H1 (cell line): ENCODE data around the gene PSMC1. TPM values are rescaled to one million over a fixed set of nuclear protein-coding genes. Genes with fewer than 3 reads are reported as not detected.

ENCODE experiments used
- CTCF ChIA-PET: fragments of 300-600 bp; sonication (Branson Sonifier 250); formaldehyde crosslinking; loops from one replicate; lab custom pipeline; 2021; ENCODE audit not compliant: partially characterized antibody; lab: Charles Lee
- POLR2A ChIA-PET: fragments of 300-600 bp; sonication (Branson Sonifier 250); formaldehyde crosslinking; loops from one replicate; lab custom pipeline; 2021; ENCODE audit warnings: inconsistent platforms; ENCODE audit not compliant: partially characterized antibody; lab: Charles Lee
- DNase-seq, 2 experiments: peaks; one replicate each; pipeline versions ENCODE4 v3.0.0 to v3.0.0-alpha.2; 2010 to 2022; ENCODE audit warnings: low spot score in 2 of 2, low read depth in 1 of 2, mixed read lengths in 1 of 2
- FAIRE-seq: peaks from 2 replicates; lab custom pipeline; 2011; peaks lifted over from hg19 to GRCh38; lab: Jason Lieb, UNC
- H2AFZ ChIP-seq: 2 replicates; pipeline ENCODE4 v1.8.1; 2012; ENCODE audit warnings: low read length, inconsistent platforms
- H2AK5ac ChIP-seq: 2 replicates; pipeline ENCODE4 v1.6.1; 2013; ENCODE audit warnings: low read depth, low read length
- H2BK120ac ChIP-seq: replicated peaks from 2 replicates; pipeline ENCODE3; 2013; ENCODE audit warnings: low read depth, low read length, inconsistent platforms
- H2BK12ac ChIP-seq: 2 replicates; pipeline ENCODE4 v1.6.1; 2013; ENCODE audit warnings: low read depth, low read length
- H2BK15ac ChIP-seq: 2 replicates; pipeline ENCODE4 v1.6.1; 2013; ENCODE audit warnings: low read length
- H2BK20ac ChIP-seq: 2 replicates; pipeline ENCODE4 v1.6.1; 2013; ENCODE audit warnings: low read length
- H2BK5ac ChIP-seq: 2 replicates; pipeline ENCODE4 v1.6.1; 2013; ENCODE audit warnings: low read depth, low read length
- H3K14ac ChIP-seq: 2 replicates; pipeline ENCODE4 v1.6.1; 2013; ENCODE audit warnings: inconsistent platforms; ENCODE audit not compliant: insufficient read length
- H3K18ac ChIP-seq: 2 replicates; pipeline ENCODE4 v1.6.1; 2013; ENCODE audit warnings: low read length; ENCODE audit errors: extremely low read depth
- H3K23ac ChIP-seq: 2 replicates; pipeline ENCODE4 v1.6.1; 2013; ENCODE audit warnings: inconsistent platforms; ENCODE audit not compliant: insufficient read length
- H3K23me2 ChIP-seq: 2 replicates; pipeline ENCODE4 v1.6.1; 2013; ENCODE audit warnings: low read depth, low read length
- H3K27ac ChIP-seq: 2 replicates; pipeline ENCODE4 v1.6.1; 2011; ENCODE audit warnings: low read depth, low read length, inconsistent platforms
- H3K27me3 ChIP-seq, 4 experiments: replicated peaks in 1 of 4; 1 replicate in 1 of 4; 2 replicates in 3 of 4; pipeline versions ENCODE4 v1.6.1 to v1.8.1; 2011 to 2013; ENCODE audit warnings: low read length in 3 of 4, mild to moderate bottlenecking in 3 of 4, inconsistent platforms in 2 of 4, mixed read lengths in 2 of 4, moderate library complexity in 1 of 4; ENCODE audit not compliant: control insufficient read depth in 3 of 4, insufficient read depth in 3 of 4; ENCODE audit errors: extremely low read depth in 1 of 4
- H3K36me3 ChIP-seq, 4 experiments: 2 replicates each; pipeline versions ENCODE4 v1.6.1 to v1.8.1; 2011 to 2013; ENCODE audit warnings: mild to moderate bottlenecking in 4 of 4, low read length in 3 of 4, moderate library complexity in 2 of 4, control low read depth in 1 of 4, inconsistent platforms in 1 of 4; ENCODE audit not compliant: insufficient read depth in 4 of 4, control insufficient read depth in 2 of 4
- H3K4ac ChIP-seq: replicated peaks from 2 replicates; pipeline ENCODE3; 2013; ENCODE audit warnings: low read length, low read depth, mixed read lengths, inconsistent platforms; ENCODE audit not compliant: insufficient read length
- H3K4me1 ChIP-seq, 4 experiments: replicated peaks in 1 of 4; 1 replicate in 1 of 4; 2 replicates in 3 of 4; pipeline versions ENCODE4 v1.6.1 to v1.8.1; 2011 to 2013; ENCODE audit warnings: low read length in 3 of 4, inconsistent platforms in 2 of 4, mixed read lengths in 1 of 4; ENCODE audit not compliant: insufficient read depth in 4 of 4, control insufficient read depth in 3 of 4
- H3K4me2 ChIP-seq, 2 experiments: 2 replicates each; pipeline versions ENCODE4 v1.6.1 to v1.8.1; 2011 to 2013; ENCODE audit warnings: low read depth in 2 of 2, low read length in 2 of 2, control low read depth in 1 of 2, inconsistent platforms in 1 of 2, mild to moderate bottlenecking in 1 of 2; ENCODE audit not compliant: insufficient read depth in 1 of 2
- H3K4me3 ChIP-seq, 4 experiments: fragments of 200-600, 300-600 bp in 1 of 4; sonication (generic), shearing (Covaris generic), sonication (Bioruptor Twin) in 1 of 4; 2 replicates each; pipeline versions ENCODE4 v1.5.1 to v1.8.1; 2011 to 2016; ENCODE audit warnings: low read length in 4 of 4, low read depth in 3 of 4, control low read depth in 2 of 4, inconsistent platforms in 2 of 4, mild to moderate bottlenecking in 2 of 4, mixed read lengths in 1 of 4, moderate library complexity in 1 of 4; ENCODE audit not compliant: insufficient read depth in 2 of 4; ENCODE audit errors: extremely low read depth in 1 of 4
- H3K56ac ChIP-seq: replicated peaks from 2 replicates; pipeline ENCODE3; 2013; ENCODE audit warnings: low read depth, mild to moderate bottlenecking, mixed read lengths, low read length, inconsistent platforms; ENCODE audit not compliant: insufficient read length
- H3K79me1 ChIP-seq: 2 replicates; pipeline ENCODE4 v1.6.1; 2013; ENCODE audit warnings: low read depth, low read length, control low read depth
- H3K79me2 ChIP-seq, 2 experiments: 2 replicates each; pipeline versions ENCODE4 v1.6.1 to v1.8.1; 2012 to 2013; ENCODE audit warnings: low read length in 2 of 2, mild to moderate bottlenecking in 2 of 2, inconsistent platforms in 1 of 2; ENCODE audit not compliant: insufficient read depth in 2 of 2, control insufficient read depth in 1 of 2
- H3K9ac ChIP-seq, 4 experiments: replicated peaks in 1 of 4; 1 replicate in 1 of 4; 2 replicates in 3 of 4; pipeline versions ENCODE4 v1.6.1 to v1.8.1; 2011 to 2013; ENCODE audit warnings: low read depth in 3 of 4, low read length in 3 of 4, control low read depth in 2 of 4, mild to moderate bottlenecking in 2 of 4, moderate library complexity in 2 of 4, inconsistent platforms in 1 of 4; ENCODE audit errors: extremely low read depth in 1 of 4
- H3K9me3 ChIP-seq, 2 experiments: 2 replicates each; pipeline versions ENCODE4 v1.6.1 to v1.8.1; 2012 to 2013; ENCODE audit warnings: mild to moderate bottlenecking in 2 of 2, moderate library complexity in 2 of 2, control low read depth in 1 of 2, inconsistent platforms in 1 of 2, low read depth in 1 of 2, low read length in 1 of 2, mixed read lengths in 1 of 2; ENCODE audit not compliant: insufficient read depth in 2 of 2
- H4K20me1 ChIP-seq, 2 experiments: replicated peaks in 1 of 2; 2 replicates each; pipeline versions ENCODE3 to v1.8.1; 2011 to 2013; ENCODE audit warnings: inconsistent platforms in 2 of 2, low read length in 2 of 2, mild to moderate bottlenecking in 1 of 2; ENCODE audit not compliant: insufficient read depth in 2 of 2, control insufficient read depth in 1 of 2
- H4K5ac ChIP-seq: 2 replicates; pipeline ENCODE4 v1.6.1; 2013; ENCODE audit warnings: low read length, low read depth, mixed read lengths, inconsistent platforms; ENCODE audit not compliant: insufficient read length
- H4K8ac ChIP-seq: 2 replicates; pipeline ENCODE4 v1.8.0; 2013; ENCODE audit warnings: mild to moderate bottlenecking, moderate library complexity, low read length, inconsistent platforms; ENCODE audit not compliant: insufficient read depth; ENCODE audit errors: extremely low read depth
- H4K91ac ChIP-seq: replicated peaks from 2 replicates; pipeline ENCODE3; 2013; ENCODE audit warnings: low read length, mixed read lengths, inconsistent platforms; ENCODE audit not compliant: insufficient read length
- CHD1 ChIP-seq: IDR thresholded peaks from 2 replicates; pipeline ENCODE4 v1.6.1; 2012; ENCODE audit warnings: low read depth, low read length, improper control_type of control experiment
- HDAC2 ChIP-seq, 2 experiments: fragments of 300-600 bp in 1 of 2; sonication (generic) in 1 of 2; IDR thresholded peaks; 2 replicates each; pipeline ENCODE4 v1.6.1; 2011 to 2012; ENCODE audit warnings: low read depth in 2 of 2, low read length in 2 of 2, mild to moderate bottlenecking in 2 of 2, moderate library complexity in 2 of 2, borderline replicate concordance in 1 of 2, inconsistent platforms in 1 of 2
- KDM4A ChIP-seq: IDR thresholded peaks from one replicate; pipeline ENCODE4 v1.7.1; 2012; ENCODE audit warnings: low read depth, mild to moderate bottlenecking, moderate library complexity, low read length, inconsistent platforms; ENCODE audit not compliant: severe bottlenecking
- POLR2AphosphoS5 ChIP-seq: IDR thresholded peaks from 2 replicates; pipeline ENCODE4 v1.6.1; 2011; ENCODE audit warnings: low read depth, low read length
- RAD21 ChIP-seq, 2 experiments: IDR thresholded peaks in 1 of 2; conservative IDR thresholded peaks in 1 of 2; 2 replicates each; pipeline ENCODE4 v1.6.1; 2011; ENCODE audit warnings: low read depth in 2 of 2, low read length in 2 of 2, improper control_type of control experiment in 1 of 2, inconsistent platforms in 1 of 2, mild to moderate bottlenecking in 1 of 2, moderate library complexity in 1 of 2
- WGBS, 2 experiments: shearing (Covaris generic) in 1 of 2; methylation state at CpG; one replicate each; pipeline versions ENCODE4 v1.1.6 to v1.1.7; 2013 to 2015; ENCODE audit warnings: low lambda C conversion rate in 2 of 2, mixed read lengths in 2 of 2, inconsistent platforms in 1 of 2, low coverage in 1 of 2, missing lambda C conversion rate in 1 of 2; ENCODE audit not compliant: insufficient replicate concordance in 2 of 2, insufficient coverage in 1 of 2, insufficient read length in 1 of 2; ENCODE audit errors: extremely low coverage in 1 of 2, missing lambda C conversion rate in 1 of 2; 5-methylcytosine and 5-hydroxymethylcytosine counted together
- polyA plus RNA-seq, 7 experiments: library from polyadenylated mRNA; depleted of rRNA in 3 of 7; stranded (reverse) in 5 of 7; unstranded in 2 of 7; fragments of >200 nt in 5 of 7; fragments of 200-250 nt in 2 of 7; gene quantifications; 1 replicate in 5 of 7; 2 replicates in 1 of 7; 4 replicates in 1 of 7; pipeline versions ENCODE4 v1.2.1 to v1.2.3, GENCODE V29; 2011 to 2013; ENCODE audit warnings: missing spikeins in 2 of 7, mixed read lengths in 2 of 7
- total RNA-seq: library from RNA; stranded (reverse); fragmentation: NEBNext Ultra II Directional; extraction: Animal tissue kit (Norgen Biotek cat#: 25700); gene quantifications from 2 replicates; pipeline ENCODE4 v1.2.1, GENCODE V29; 2021

The PSMC1 gene
- total and polyA plus RNA-seq, 2 of the 8 experiments (the other 6 are each of a cell fraction or from before 2014, with no cell fraction given): 46.2 to 99.6 TPM

DNA sequence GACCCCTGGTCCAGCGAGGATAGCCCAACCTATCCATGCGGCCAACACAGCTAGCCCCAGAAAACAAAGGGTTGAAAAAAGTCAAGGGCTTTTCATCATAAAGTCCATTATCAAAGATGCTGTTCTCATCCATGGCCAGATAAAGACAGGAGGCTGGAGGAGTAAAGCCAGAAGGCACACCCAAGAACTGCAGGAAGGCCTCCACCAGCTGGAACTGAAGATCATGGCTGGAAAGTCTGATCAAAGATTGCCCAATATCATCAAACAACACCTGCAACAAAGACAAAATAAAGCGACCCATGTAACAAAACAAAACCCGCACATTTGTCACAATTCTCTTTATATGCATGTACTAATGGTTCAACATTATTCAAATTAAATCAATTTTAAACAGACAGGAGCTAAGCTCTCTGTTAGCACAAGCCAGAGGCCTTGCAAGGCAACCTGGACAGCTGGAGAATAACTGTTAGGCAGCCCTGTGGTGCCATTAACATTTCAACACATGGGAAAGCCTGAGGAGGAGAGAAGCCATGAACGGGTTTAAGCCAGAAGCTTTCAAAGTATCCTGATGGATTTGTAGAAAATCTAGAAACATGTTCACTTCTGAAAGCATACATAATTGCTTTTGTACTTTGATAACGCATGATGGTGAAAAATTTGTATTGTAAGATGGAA lies 34.1 kb downstream of the PSMC1 start:
- Histone ChIP-seq H3K9me3 (no peaks in the 10 kb centered on the region), H3K23me2 (no peaks in the 10 kb centered on the region), H4K20me1 (no peaks in the 10 kb centered on the region), H4K91ac (no peak overlapping the region), H2AFZ (no peak overlapping the region), H3K14ac (no peak overlapping the region), H3K4me3 (no peak overlapping the region), H2BK20ac (no peak overlapping the region), H2BK5ac (no peak overlapping the region), H3K27ac (no peak overlapping the region), H3K4me2 (no peak overlapping the region), H3K79me1 (no peaks in the 10 kb centered on the region), H2BK12ac (no peak overlapping the region), H3K18ac (no peak overlapping the region), H3K79me2 (no peaks in the 10 kb centered on the region), H3K4me1 (peaks cover 0 to 8% (median 0%) of the 10 kb centered on the region in 4 experiments; a peak in 3 of 7 replicates)
- POLR2A ChIA-PET: interaction anchor here (1.0 to 2.2 kb wide), 3 partner anchors 11 to 106 kb away, joined by 3 to 14 read pairs (median 3); partner anchors contain the start of gene CALM1
- FAIRE-seq: no peak
- CTCF ChIA-PET: interaction anchor here (0.6 to 5.4 kb wide), 19 partner anchors 8 to 845 kb away, joined by 3 to 34 read pairs (median 4); no protein-coding TSS in a partner anchor
- 82% methylated on average over 6 of the region's 6 CpGs; no CpG with 5 or more reads in 1 of the 2 experiments for WGBS, 2 experiments
- no peak for TF ChIP-seq RAD21 (IDR thresholded peaks at IDR 0.05 in 1 of 2, conservative IDR thresholded peaks at IDR 0.05 in 1 of 2; ENCODE audit: low read depth in 2 of 2, low read length in 2 of 2)
- no peak for TF ChIP-seq KDM4A
- no peak for TF ChIP-seq POLR2AphosphoS5
- no peak for TF ChIP-seq CHD1
- TF ChIP-seq HDAC2 (IDR thresholded peaks at IDR 0.05; ENCODE audit: borderline replicate concordance in 1 of 2, low read depth in 2 of 2, low read length in 2 of 2): no peak
- TF ChIP-seq, all 59 proteins: peak for 0
- H3K27me3 ChIP-seq: no peaks in the 10 kb centered on the region
- H2BK15ac ChIP-seq: no peak overlapping the region
- H3K36me3 ChIP-seq: peaks cover 0 to 31% (median 14%) of the 10 kb centered on the region in 4 experiments; a peak in 5 of 8 replicates
- no peak overlapping the region for H2BK120ac ChIP-seq
- no peak overlapping the region for H4K8ac ChIP-seq
- H2AK5ac ChIP-seq: no peak overlapping the region
- H3K56ac ChIP-seq: no peak overlapping the region
- H3K23ac ChIP-seq: no peak overlapping the region
- no peak for DNase-seq
- H3K4ac ChIP-seq: no peak overlapping the region
- H4K5ac ChIP-seq: no peak overlapping the region
- no peak overlapping the region for H3K9ac ChIP-seq
